Measurements from ENCODE around the gene RHOBTB1.

The RHOBTB1 gene

GRCh38 chr10:60823324-60823723 lies 120.7 kb downstream of the RHOBTB1 start:
- Histone ChIP-seq H2AFZ (ENCODE audit: low read depth, low read length, severe bottlenecking) (no peak overlapping the region), H3F3A (ENCODE audit: insufficient read depth) (no peaks in the 10 kb centered on the region), H3K36me3 (ENCODE audit: low read length) (no peaks in the 10 kb centered on the region), H4K20me1 (ENCODE audit: low read depth, low read length) (no peaks in the 10 kb centered on the region), H3K27ac (ENCODE audit: low read depth, low read length) (no peak overlapping the region), H3K79me2 (ENCODE audit: insufficient read depth, low read length) (no peaks in the 10 kb centered on the region), H3K9me3 (ENCODE audit: insufficient read depth, low read length) (no peaks in the 10 kb centered on the region), H3K4me3 (ENCODE audit: insufficient read depth, low read length, poor library complexity, severe bottlenecking) (no peak overlapping the region), H3K9ac (ENCODE audit: low read length) (no peak overlapping the region), H3K9me2 (replicated peaks; ENCODE audit: insufficient read depth, low read length) (no peaks in the 10 kb centered on the region), H3K27me3 (ENCODE audit: low read length) (no peaks in the 10 kb centered on the region), H3K4me2 (ENCODE audit: low read depth, low read length, poor library complexity, severe bottlenecking) (no peak overlapping the region)
- no peak for TF ChIP-seq CTCF (IDR thresholded peaks at IDR 0.05; ENCODE audit: insufficient read depth, low read length, poor library complexity, severe bottlenecking)
- no peak for TF ChIP-seq EZH2phosphoT487 (conservative IDR thresholded peaks at IDR 0.05; ENCODE audit: low read length)

GRCh38 chr10:60822809-60823208 lies 121.2 kb downstream of the RHOBTB1 start:
- H2AFZ ChIP-seq (ENCODE audit: low read depth, low read length, severe bottlenecking), result no peak overlapping the region
- no peak overlapping the region for H3K4me2 ChIP-seq (ENCODE audit: low read depth, low read length, poor library complexity, severe bottlenecking)
- no peaks in the 10 kb centered on the region for H3K9me3 ChIP-seq (ENCODE audit: insufficient read depth, low read length)
- no peaks in the 10 kb centered on the region for H4K20me1 ChIP-seq (ENCODE audit: low read depth, low read length)
- no peaks in the 10 kb centered on the region for H3K36me3 ChIP-seq (ENCODE audit: low read length)
- H3K27me3 ChIP-seq (ENCODE audit: low read length), result no peaks in the 10 kb centered on the region
- no peaks in the 10 kb centered on the region for H3K79me2 ChIP-seq (ENCODE audit: insufficient read depth, low read length)
- TF ChIP-seq CTCF (IDR thresholded peaks at IDR 0.05; ENCODE audit: insufficient read depth, low read length, poor library complexity, severe bottlenecking) (no peak), EZH2phosphoT487 (conservative IDR thresholded peaks at IDR 0.05; ENCODE audit: low read length) (no peak)
- no peaks in the 10 kb centered on the region for H3F3A ChIP-seq (ENCODE audit: insufficient read depth)
- no peak overlapping the region for H3K4me3 ChIP-seq (ENCODE audit: insufficient read depth, low read length, poor library complexity, severe bottlenecking)
- no peak overlapping the region for H3K9ac ChIP-seq (ENCODE audit: low read length)
- H3K27ac ChIP-seq (ENCODE audit: low read depth, low read length), result no peak overlapping the region
- H3K9me2 ChIP-seq (replicated peaks; ENCODE audit: insufficient read depth, low read length), result no peaks in the 10 kb centered on the region

- H3K79me2 ChIP-seq (ENCODE audit: insufficient read depth, low read length), result no peaks in the 10 kb centered on the region
- H3K27ac ChIP-seq (ENCODE audit: low read depth, low read length), result no peak overlapping the region
- no peaks in the 10 kb centered on the region for H3K9me3 ChIP-seq (ENCODE audit: insufficient read depth, low read length)
- no peaks in the 10 kb centered on the region for H3F3A ChIP-seq (ENCODE audit: insufficient read depth)
- no peak overlapping the region for H3K9ac ChIP-seq (ENCODE audit: low read length)
- H3K36me3 ChIP-seq (ENCODE audit: low read length), result no peaks in the 10 kb centered on the region
- H2AFZ ChIP-seq (ENCODE audit: low read depth, low read length, severe bottlenecking), result no peak overlapping the region
- H3K9me2 ChIP-seq (replicated peaks; ENCODE audit: insufficient read depth, low read length), result no peaks in the 10 kb centered on the region
- H3K4me2 ChIP-seq (ENCODE audit: low read depth, low read length, poor library complexity, severe bottlenecking), result no peak overlapping the region
- no peak overlapping the region for H3K4me3 ChIP-seq (ENCODE audit: insufficient read depth, low read length, poor library complexity, severe bottlenecking)
- H4K20me1 ChIP-seq (ENCODE audit: low read depth, low read length), result no peaks in the 10 kb centered on the region
- H3K27me3 ChIP-seq (ENCODE audit: low read length), result no peaks in the 10 kb centered on the region
- TF ChIP-seq CTCF (IDR thresholded peaks at IDR 0.05; ENCODE audit: insufficient read depth, low read length, poor library complexity, severe bottlenecking) (no peak), EZH2phosphoT487 (conservative IDR thresholded peaks at IDR 0.05; ENCODE audit: low read length) (no peak)
These were observed 122.3 kb downstream of the RHOBTB1 start for GRCh38 chr10:60821656-60822055.

All from SU-DHL-6 (cell line).